ENCODE measurements around the gene HHAT.

Gene HHAT

DNA sequence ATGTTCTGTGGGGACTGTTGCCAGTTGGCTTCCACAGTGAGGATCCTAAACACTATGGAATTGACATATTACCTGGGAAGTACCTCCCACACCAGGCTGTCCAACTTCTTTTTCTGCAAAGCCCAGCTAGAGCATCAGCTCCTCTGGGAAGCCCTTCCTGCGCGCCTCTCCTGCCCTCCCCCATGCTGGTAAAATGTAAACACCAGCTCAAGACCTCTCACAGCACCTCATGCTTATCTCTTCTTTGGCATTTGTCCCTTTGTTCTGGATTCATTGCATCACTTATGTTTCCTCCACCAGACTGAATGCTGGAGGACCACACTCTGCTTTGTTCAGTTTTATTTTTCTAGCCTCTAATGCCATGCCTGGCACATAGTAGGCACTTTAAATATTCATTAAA lies 172.1 kb downstream of the HHAT start:
- DNase-seq = no peak

DNA sequence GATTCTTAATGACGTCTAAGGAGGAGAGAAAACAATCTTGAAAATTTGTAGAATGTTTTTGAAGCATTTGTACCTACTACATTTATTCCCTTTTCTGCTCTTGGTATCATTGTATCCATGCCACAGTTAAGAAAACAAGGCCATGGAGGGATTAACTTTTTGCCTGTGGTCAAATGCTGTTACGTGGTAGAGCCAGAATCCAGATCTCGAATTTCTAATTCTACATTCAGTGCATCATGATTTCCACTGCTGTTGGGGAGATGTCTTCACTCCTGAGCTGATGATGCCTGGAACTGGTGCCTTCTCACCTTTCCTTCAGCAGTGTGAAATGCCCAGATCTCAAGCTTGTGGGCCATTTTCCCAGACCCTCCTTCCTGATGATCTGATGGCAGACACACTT lies 175.6 kb downstream of the HHAT start:
- DNase-seq = no peak

DNA sequence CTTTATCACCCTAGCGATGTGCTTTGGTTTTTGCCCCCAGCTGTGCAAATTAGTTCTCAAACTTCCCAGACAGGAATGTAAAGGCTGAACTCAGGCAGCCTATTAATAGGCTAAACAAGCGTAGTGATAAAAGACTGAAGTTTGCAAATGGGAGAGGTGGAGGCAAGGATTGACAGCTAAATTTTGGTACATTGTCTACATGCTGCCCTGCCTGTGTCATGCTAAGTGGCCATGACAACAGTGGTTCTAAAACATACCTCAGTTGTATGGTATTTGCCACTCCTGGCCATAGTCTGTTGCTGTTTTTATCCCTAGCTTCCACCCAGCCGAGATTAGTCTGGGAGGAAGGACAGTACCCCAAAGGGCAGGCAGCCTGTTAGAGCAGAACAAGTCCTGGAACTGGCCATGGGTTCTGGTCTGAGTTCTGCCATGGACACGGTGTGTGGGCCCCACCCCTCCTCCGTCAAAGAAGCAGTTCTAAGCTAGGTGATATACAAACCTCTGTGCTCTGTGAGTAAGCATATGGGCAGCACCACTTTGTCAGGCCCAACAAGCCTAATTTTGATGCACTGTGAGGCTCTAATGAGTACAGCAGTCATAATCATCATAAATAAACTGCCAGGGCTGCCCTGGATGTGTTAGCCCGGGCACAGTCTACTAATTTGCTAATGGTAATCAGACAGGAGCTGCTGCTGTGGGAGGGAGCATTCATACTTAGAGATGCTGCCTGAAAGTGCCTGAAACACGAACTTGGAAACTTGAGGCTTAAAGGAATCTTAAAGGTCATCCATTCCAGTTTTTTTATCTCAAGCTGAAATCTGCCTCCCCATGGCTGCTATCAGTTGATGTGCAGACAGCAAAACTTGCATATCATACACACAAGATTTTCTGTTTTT lies 177.1 kb downstream of the HHAT start:
- no peak for DNase-seq

DNA sequence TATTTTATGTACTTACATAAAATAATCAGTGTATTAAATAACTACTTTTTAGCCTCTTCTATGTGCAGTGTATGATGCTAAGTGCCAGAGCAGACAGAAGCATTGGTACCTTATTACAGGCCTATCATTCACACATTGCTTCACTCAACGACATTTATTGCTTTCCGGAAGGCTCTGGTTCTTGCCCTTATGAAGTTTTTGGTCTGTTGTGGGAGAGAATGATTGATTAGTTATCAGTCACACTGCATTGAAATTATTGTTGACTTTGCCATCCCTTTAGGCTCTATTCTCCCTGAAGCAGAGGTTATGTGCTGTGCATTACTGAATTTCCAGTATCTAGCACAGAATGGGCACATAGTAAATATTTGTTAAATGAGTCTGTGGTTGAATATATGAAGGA lies 178.0 kb downstream of the HHAT start:
- DNase-seq = no peak

DNA sequence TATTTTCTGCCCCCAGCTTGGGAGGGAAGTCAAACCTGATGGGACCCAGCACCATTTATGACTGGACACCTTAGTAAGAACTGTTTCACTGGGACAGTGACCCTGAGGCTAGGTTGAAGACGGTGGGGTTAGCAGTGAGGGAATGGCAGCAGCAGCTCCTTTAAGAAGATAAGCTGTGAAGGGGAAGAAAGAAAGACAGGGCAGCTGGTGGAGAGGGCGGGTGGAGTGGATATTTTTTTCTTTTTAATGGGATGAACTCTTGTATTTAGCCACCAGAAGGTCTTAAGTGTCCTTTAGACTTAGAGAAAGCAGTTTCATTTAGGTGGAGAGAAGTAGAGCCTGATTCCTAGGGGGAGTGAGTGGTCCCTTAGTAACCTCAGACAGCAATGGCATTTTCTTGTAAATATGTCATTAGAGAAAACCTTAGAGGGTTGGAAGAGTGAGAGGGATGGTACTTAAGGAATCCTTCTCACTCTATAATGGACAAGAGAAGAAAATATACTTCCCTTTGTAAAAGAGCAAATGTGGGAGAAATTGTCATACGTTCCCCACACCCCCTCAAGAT lies 187.5 kb downstream of the HHAT start:
- DNase-seq = no peak

DNA sequence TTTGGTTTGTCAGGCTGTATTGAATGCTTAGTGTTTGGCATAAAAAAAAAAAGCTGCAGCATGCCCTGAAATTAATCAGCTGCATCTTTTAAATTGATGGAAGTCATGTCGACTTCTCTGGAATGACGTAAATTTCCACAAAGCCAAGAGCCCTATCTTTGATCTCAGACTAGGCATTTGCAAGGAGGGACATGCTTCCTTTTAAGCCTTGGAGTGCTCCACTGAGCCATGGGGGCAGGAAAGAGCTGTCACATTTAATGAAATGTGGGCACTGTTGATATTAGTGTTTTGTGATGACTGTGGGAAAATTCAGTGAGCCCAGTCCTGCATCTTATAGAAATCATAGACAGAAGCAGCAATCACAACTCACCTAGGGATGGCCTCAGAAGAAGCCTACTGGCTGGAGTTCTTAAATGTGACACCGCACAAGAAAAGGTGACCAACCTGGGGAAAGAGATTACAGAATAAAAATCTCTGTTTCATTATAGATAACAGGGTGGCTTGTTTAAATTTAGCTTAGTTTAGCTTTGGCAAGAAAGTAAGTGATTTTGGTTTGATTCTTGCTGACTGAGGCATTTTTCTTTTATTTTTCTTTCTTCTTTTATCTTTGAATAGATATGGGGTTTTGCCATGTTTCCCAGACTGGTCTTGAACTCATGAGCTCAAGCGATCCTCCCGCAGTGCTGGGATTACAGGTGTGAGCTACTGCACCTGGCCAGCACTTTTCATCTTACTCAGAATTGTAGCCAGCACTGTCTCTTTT lies 188.2 kb downstream of the HHAT start:
- DNase-seq = no peak

DNA sequence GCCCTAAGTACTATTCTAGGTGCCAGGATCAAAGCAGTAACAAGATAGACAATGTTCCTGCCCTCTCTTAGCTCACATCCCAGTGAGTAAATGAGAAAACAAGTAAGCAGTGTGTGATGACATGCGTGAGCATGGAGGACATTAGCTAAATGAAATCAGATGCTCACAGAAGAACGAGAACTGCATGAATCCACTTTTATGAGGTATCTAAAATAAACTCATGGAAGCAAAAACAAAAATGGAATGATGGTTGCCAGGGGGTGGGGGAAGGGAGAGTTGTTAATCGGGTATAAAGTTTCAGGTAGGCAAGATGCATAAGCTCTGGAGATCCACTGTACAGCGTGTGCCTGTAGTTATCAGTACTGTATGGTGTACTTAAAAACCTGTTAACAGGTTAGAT lies 195.1 kb downstream of the HHAT start:
- DNase-seq = no peak

DNA sequence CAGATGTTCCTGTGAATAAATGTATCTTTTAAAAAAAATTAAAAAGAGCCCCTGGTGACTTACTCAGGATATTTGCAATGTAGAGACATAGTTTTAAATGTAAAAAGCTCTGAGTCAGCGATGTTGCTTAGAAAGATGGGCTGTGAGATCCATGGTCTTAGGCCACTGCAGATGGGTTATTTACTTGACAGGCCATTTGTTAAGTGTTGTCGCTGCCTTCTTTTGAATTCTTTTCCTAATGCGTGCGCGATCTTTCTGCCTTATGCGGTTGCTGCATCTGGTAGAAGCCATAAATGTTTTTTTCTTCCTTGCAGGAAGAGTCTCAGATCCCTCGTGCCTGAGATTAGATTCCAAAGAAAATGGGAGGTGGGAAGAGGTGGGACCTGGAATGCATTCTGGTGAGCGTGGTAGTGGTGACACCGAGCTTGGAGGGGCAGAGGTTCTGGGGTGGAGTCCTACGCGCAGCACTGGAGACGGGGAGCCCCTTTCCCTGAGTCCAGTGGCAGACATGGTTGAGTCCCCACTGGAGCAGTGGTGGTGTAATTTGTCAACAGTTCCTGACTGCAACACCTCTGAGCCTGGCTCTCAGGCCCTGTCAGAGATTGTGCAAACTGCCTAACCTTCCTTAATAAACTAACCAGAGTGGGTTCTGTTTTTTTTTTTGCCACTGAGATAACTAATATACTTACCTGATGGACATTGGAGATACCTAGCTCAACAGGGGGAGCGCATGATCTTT lies 197.2 kb downstream of the HHAT start:
- DNase-seq = peak; percentile 76

DNA sequence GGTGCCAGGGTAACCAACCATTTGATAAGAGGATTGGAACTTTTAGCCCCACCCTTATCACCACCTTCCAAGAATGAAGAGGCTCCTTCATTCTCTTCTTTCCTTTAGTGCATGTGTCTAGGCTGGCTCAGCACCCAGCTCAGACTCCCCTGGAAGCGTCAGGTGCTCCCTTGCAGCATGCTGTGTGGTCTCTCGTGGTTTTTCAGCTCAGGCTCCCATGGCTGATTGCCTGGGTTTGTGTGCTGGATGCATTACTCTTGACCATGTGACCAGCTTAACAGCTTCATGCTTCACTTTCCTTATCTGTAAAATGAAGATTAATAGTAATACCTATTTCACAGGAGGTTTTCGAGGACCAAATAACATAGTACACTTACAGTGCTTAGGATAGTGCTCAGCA lies 198.4 kb downstream of the HHAT start:
- peak; percentile 72 for DNase-seq

DNA sequence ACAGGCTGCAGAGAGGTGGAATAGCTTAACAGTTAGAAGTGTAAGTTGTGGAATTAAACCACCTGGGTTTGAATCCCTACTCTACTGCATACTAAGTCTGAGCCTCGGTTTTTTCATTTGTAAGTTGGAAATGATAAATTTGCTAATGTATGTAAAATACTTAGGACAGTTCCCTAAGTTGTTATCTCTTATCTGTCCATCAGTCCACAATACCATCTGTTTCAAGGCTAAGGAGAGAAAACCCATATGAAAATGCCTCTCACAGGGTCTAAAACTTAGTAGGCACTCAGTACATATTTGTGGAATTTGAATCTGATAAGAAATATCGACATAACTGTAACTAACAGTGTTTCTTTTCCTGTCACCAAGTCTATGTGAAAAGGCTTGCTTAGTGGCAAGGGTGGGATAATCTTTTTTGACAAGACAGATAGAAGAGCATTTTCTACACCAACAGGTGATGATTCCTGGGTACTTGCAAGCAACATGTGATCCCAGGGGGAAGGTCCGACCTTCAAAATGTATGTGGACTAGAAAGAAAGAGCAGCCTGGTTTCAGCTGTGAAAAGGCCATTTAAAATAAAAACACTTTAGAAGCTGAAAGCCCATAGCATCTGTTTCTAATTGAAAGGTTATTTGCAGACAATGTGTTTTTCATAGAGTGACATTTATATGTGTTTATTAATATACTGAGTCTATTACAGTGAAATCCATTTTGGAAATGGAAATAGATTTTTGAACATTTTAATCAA lies 202.9 kb downstream of the HHAT start:
- DNase-seq = no peak

DNA sequence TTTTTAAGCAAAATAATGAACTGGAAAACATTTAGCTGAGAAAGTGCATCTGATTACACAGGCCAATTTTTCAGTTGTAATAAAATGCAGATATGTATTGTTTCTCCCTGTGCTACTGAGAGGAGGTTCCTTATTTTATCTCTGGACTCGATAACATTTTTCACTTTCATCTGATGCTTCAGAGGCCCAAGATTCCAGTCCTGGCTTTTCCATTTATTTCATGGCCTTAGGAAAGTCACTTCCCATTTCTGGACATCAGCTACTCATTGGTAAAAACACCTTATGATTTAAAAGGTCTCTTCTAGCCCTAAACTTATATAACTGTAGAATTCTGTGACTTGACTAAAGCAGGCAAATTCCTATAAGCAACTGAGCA lies 203.5 kb downstream of the HHAT start:
- no peak for DNase-seq

DNA sequence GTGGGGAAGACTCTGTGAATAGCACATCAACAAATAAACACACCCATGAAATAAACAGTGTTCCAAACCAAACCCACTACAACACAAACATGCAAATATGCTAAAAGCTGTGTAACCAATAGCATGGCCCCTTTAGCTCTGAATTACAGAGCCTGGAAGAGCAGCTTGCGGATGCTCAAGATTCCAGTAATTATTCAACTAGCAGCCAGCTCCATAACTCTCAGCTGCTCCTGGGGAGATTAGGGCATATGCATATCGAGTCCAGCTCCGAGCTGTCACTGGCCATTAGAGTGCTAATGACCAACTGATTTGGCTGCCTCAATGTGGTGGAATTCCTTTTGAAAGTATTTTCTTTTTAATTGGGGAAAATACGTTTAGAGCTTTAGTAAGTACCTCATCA lies 207.1 kb downstream of the HHAT start:
- no peak for DNase-seq

DNA sequence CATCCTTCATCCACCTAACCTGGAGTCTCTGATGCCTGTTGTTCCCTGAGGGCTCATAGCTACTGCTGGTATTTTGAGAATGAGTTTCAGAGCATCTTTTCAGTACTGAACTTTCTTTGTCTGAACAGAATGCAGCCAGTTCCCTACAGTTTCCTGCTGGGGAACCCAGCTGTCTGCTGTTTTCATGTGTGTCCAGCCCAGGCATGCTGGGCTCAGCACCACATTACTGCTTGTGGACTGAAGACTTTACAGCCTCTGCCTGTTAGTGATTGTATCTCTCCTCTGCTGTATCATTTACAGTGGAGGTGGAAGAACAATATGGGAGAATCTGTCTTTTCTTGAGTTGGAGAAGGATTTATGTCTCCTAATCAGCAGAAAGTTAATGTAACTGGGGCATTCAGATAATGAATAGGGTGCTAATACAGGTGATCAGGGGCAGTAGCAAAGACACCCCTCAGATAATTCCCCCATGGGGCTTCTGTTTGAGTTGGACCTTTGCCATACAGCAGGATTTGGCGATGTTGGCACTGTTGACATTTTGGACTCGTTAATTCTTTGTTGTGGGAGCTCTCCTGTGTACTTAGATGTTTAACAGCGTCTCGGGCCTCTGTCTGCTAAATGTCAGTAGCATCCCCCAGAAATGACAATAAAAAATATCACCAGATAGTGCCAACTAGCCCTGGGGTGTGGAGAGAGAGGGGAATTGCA lies 207.7 kb downstream of the HHAT start:
- DNase-seq = no peak

DNA sequence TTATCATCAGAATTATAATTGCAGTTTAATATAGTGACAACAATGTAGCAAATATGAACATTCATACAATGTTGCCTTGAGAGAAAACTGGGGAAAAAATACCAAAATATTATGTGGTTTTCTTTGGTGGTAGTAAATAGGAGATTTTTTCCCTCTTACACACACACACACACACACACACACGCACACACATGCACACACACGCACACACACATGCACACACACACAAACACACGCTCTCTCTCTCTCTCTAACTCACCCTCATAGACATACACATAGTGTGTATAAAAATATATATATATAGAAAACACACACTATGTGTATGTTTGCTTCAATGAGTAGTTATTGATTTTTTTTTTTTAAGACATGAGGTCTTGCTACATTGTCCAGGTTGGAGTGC lies 211.6 kb downstream of the HHAT start:
- DNase-seq = no peak

DNA sequence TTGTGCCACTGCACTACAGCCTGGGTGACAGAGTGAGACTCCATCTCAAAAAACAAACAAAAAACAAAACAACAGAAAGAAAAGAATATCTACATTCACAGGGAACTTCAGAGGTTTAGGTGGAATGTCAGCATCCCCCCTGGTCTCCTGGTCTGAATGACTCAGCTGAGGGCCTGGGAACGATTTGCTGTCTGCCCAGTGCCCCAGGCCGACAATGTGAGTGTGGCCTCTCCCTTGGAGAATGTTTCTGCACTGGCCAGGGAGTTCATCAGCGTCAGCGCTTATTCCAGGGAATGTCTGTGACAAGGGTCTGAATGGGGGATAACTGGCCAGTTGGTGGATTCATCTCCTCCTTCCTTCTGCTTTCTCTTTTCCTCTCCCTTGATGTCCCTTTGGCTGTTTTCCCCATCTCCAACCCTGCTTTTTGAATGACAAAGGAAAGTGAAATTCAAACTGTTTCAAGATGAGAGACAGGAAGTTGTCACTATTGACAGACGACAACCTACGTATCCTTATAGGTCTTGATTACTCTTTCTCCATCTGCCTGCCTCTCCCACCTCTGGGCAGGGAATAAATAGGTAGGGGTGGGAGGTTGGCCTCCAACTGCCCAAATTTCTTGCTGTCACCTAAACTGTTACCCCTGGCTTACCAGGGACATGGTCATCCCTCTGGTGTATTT lies 213.1 kb downstream of the HHAT start:
- DNase-seq = peak; percentile 31

DNA sequence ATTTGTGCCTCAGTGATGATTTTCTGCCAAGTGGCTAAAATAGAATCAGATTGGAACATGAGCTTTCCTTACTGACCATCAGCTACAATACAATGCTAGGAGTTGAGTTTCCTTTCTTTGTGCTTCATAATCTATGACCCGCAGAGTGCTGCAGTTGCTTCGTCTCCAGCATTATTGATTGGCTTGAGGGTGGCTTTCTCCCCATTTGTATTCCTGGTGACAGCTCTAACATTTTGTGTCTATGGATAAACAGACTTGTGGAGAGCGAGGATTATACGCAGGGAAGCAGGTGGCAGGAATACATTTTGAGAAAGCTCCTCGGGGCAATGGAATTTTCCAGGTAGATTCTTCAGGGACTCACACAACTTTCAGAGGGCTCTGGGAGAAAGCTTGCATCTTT lies 223.2 kb downstream of the HHAT start:
- DNase-seq = no peak

DNA sequence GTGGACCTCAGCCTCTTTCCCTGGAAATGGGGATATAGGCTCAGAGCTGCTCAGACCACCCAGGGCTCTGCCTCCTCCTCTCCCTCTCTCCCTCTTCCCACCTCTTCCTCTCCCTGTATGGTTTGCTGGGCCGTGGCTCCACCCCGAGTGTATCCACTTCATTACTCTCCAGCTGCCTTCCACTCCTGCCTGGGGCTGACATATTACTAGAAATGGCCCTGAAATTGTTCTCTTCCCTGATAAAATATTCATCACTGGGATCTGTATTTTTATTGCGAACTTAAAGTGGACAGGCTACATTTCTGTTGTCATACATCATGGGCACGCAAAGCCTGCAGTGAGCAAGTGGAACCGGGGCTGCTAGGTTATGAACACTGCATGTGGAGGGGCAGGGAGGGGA lies 225.0 kb downstream of the HHAT start:
- no peak for DNase-seq

DNA sequence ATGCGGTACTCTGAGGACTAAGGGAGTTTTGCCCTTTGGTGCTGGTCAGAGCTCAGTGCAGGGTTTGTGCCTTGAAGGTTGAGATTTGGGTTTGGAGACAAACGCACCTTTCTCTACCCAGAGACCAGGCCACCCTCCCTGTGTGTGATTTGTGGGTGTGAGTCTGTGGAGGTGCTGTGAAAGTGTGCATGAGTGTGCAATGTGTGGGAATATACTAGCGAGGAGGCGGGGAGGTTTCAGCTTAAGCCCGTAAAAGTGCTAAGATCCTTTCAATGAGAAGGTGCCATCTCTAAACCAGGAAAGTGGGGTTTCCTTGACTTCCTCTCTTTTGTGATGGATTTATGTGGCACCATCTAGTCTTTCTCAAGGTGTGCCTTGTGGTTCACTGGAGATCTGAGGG lies 225.7 kb downstream of the HHAT start:
- no peak for DNase-seq

DNA sequence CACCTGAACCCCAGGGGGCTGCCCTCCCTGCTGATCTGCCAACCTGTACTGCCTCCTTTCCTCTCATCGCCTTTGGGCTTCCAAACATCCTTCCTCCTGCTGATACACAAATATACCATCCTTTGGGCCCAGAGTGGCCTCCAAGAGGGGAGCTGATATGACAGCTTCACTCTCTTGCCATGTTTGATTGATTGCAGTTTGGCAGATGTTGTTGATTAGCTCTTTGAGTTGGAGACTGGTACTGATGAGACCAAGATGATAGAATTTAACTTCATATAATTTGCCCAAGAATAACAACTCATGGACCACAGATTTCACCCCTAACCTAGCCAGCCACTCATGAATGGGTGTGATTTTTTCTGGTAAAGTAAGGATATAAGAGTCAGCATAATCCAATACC lies 227.8 kb downstream of the HHAT start:
- DNase-seq = no peak

DNA sequence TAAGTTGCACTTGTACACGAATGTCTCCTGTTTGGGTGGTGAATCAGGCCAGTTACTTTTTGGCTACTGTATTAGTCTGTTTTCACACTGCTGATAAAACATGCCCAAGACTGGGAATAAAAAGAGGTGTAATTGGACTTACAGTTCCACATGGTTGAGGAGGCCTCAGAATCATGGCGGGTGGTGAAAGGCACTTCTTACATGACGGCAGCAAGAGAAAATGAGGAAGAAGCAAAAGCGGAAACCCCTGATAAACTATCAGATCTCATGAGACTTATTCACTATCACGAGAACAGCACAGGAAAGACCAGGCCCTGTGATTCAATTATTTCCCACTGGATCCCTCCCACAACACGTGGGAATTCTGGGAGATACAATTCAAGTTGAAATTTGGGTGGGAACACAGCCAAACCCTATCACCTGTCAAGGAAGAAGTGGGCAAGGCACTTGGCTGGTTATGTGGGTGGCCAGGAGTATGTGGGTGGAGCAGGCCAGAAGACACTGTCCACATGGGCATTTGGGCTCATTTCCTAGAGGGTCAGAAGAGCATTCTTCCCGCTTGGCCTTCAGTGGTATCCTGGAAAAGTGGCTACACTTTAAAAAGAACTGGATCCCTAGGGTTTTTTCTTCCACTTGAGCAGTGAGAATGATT lies 228.8 kb downstream of the HHAT start:
- DNase-seq = no peak

DNA sequence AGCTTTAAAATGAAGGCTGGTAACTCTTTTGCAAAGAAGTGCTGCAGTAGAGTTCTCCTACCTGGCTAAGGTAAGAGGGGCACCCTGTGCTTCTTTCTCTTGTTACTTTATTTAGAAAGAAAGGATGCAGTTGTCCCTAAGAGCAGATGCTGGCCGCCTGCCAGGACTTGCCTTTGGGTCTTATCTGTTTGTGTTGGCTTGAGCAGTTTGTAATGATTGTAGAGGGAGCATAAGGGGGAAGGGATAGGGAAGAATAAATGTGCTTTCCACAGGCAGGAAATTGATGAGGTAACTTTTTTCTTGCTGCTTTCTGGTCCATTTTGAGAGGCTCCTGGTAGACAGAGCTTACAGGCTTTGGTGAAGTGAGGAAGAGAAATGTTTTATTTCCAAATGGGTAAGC lies 229.6 kb downstream of the HHAT start:
- no peak for DNase-seq

Measured in fibroblast of upper back skin (primary cell).